ENCODE results near the gene SLC22A24.
A peak's percentile ranks its signal among the peaks of the same experiment; 100 is the strongest.
"Not testable (repeated sequence)": the region's sequence is repeated elsewhere in the genome, so short reads cannot be mapped to it uniquely, and the experiment has no call there.

SLC22A24 gene

DNA sequence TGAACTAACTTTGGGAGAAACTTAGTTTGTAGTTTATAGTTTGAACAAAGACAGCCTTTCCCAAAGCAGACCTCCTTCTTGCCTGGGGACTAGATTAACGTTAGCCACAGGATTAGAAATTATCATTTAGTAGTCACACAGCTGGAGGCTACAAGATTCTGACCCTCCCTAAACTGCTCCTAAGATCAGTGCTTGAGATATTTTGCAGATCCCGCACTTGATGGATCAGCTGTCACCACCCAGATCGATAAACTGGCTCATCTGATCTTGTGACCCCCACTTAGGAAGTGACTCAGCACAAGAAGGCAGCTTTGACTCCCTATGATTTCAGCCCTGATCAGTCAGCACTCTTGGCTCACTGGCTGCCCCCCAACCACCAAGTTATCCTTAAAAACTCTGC lies 1.6 kb downstream of the SLC22A24 start:
- Histone ChIP-seq H3K4me1 (ENCODE audit: insufficient read depth, insufficient read length) (no peaks in the 10 kb centered on the region), H3K36me3 (ENCODE audit: insufficient read depth, insufficient read length, low read length) (no peaks in the 10 kb centered on the region), H3K9ac (ENCODE audit: insufficient read length, low read depth) (no peak overlapping the region), H3K4me3 (ENCODE audit: insufficient read length, low read depth) (no peak overlapping the region), H3K9me3 (ENCODE audit: insufficient read depth, low read length) (peaks cover 7% of the 10 kb centered on the region), H3K27me3 (ENCODE audit: insufficient read depth, insufficient read length) (no peaks in the 10 kb centered on the region)
- TF ChIP-seq ZNF274 (IDR thresholded peaks at IDR 0.05; ENCODE audit: low read depth, low read length) (no peak), YY1 (IDR thresholded peaks at IDR 0.05; ENCODE audit: insufficient read depth, insufficient read length) (no peak), SUZ12 (IDR thresholded peaks at IDR 0.05; ENCODE audit: extremely low read depth, insufficient read depth, insufficient read length) (no peak)
- DNase-seq (ENCODE audit: low read depth, low spot score) = no peak

DNA sequence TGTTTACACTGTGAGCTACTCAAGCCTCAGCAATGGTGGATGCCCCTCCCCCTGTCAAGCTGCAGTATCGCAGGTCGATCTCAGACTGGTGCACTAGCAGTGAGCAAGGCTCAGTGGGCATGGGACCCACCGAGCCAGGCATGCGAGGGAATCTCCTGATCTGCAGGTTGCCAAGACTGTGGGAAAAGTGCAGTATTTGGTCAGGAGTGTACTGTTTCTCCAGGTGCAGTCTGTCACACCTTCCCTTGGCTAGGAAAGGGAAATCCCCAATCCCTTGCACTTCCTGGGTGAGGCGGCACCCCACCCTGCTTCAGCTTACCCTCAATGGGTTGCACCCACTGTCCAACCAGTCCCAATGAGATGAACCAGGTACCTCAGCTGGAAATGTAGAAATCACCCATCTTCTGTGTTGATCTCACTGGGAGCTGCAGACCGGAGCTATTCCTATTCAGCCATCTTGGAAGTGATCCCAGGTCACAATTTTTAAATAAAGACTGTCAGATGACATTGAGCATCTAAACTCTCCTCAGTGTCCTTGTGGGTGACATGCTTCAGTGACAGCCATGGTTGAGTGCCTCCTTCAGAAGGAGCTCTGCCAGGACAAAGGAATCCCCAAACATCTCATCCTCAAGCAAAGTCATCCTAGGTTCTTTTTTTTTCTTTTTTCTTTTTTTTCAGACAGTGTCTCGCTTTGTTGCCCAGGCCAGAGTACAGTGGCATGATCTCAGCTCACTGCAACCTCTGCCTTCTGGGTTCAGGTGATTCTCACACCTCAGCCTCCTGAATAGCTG lies 10.8 kb downstream of the SLC22A24 start:
- H3K9ac ChIP-seq (ENCODE audit: insufficient read length, low read depth) = peak overlapping the region; percentile 17
- no peaks in the 10 kb centered on the region for H3K36me3 ChIP-seq (ENCODE audit: insufficient read depth, insufficient read length, low read length)
- no peak overlapping the region for H3K4me3 ChIP-seq (ENCODE audit: insufficient read length, low read depth)
- no peaks in the 10 kb centered on the region for H3K4me1 ChIP-seq (ENCODE audit: insufficient read depth, insufficient read length)
- TF ChIP-seq SUZ12 (IDR thresholded peaks at IDR 0.05; ENCODE audit: extremely low read depth, insufficient read depth, insufficient read length) (no peak), YY1 (IDR thresholded peaks at IDR 0.05; ENCODE audit: insufficient read depth, insufficient read length) (no peak), ZNF274 (IDR thresholded peaks at IDR 0.05; ENCODE audit: low read depth, low read length) (no peak)
- peaks cover 7% of the 10 kb centered on the region for H3K27me3 ChIP-seq (ENCODE audit: insufficient read depth, insufficient read length)
- H3K9me3 ChIP-seq (ENCODE audit: insufficient read depth, low read length) = peaks cover 8% of the 10 kb centered on the region
- DNase-seq (ENCODE audit: low read depth, low spot score) = no peak

DNA sequence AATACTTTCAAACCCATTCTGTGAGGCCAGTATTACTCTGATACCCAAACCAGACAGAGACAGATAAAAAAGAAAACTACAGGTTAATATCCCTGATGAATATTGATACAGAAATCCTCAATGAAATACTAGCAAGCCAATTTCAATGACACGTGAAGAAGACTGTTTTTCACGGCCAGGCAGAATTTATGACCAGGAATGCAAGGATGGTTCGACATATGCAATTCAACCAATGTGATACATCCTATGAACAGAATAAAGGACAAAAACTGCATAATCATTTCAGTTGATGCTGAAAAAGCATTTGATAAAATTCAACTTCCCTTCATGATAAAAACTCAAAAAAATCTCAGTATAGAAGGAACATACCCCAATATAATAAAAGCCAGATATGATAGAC lies 44.5 kb downstream of the SLC22A24 start:
- TF ChIP-seq SUZ12 (IDR thresholded peaks at IDR 0.05; ENCODE audit: extremely low read depth, insufficient read depth, insufficient read length) = no peak
- no peak for TF ChIP-seq YY1 (IDR thresholded peaks at IDR 0.05; ENCODE audit: insufficient read depth, insufficient read length)
- TF ChIP-seq ZNF274 (IDR thresholded peaks at IDR 0.05; ENCODE audit: low read depth, low read length) = no peak
- no peaks in the 10 kb centered on the region for H3K4me1 ChIP-seq (ENCODE audit: insufficient read depth, insufficient read length)
- no peak for DNase-seq (ENCODE audit: low read depth, low spot score)
- H3K27me3 ChIP-seq (ENCODE audit: insufficient read depth, insufficient read length) = no peaks in the 10 kb centered on the region
- no peak overlapping the region for H3K9ac ChIP-seq (ENCODE audit: insufficient read length, low read depth)
- H3K36me3 ChIP-seq (ENCODE audit: insufficient read depth, insufficient read length, low read length) = no peaks in the 10 kb centered on the region
- no peak overlapping the region for H3K4me3 ChIP-seq (ENCODE audit: insufficient read length, low read depth)
- H3K9me3 ChIP-seq (ENCODE audit: insufficient read depth, low read length) = peaks cover 20% of the 10 kb centered on the region

DNA sequence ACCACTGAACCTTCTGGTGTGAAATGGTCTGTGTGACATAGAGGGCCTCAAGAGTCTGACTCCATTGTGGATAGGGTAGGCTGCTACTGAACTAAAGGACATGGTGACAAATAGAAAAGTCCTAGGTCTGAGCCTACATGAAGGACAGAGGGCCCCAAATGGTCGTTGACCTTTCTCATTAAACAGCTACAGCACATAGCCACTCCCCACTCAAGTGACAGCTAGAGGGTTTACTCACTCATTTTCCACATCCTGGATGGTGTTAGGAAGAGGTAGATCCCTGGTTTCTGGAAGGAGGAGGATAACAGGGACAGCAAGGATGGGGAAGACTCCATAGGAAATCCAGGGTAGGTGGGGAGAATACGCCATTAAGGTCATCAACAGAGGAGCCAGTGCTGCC lies 63.3 kb downstream of the SLC22A24 start:
- DNase-seq (ENCODE audit: low read depth, low spot score) = no peak
- H3K36me3 ChIP-seq (ENCODE audit: insufficient read depth, insufficient read length, low read length) = no peaks in the 10 kb centered on the region
- H3K27me3 ChIP-seq (ENCODE audit: insufficient read depth, insufficient read length) = no peaks in the 10 kb centered on the region
- peaks cover 14% of the 10 kb centered on the region for H3K9me3 ChIP-seq (ENCODE audit: insufficient read depth, low read length)
- TF ChIP-seq ZNF274 (IDR thresholded peaks at IDR 0.05; ENCODE audit: low read depth, low read length) (no peak), YY1 (IDR thresholded peaks at IDR 0.05; ENCODE audit: insufficient read depth, insufficient read length) (no peak), SUZ12 (IDR thresholded peaks at IDR 0.05; ENCODE audit: extremely low read depth, insufficient read depth, insufficient read length) (no peak)
- H3K4me3 ChIP-seq (ENCODE audit: insufficient read length, low read depth) = no peak overlapping the region
- H3K4me1 ChIP-seq (ENCODE audit: insufficient read depth, insufficient read length) = no peaks in the 10 kb centered on the region
- no peak overlapping the region for H3K9ac ChIP-seq (ENCODE audit: insufficient read length, low read depth)

DNA sequence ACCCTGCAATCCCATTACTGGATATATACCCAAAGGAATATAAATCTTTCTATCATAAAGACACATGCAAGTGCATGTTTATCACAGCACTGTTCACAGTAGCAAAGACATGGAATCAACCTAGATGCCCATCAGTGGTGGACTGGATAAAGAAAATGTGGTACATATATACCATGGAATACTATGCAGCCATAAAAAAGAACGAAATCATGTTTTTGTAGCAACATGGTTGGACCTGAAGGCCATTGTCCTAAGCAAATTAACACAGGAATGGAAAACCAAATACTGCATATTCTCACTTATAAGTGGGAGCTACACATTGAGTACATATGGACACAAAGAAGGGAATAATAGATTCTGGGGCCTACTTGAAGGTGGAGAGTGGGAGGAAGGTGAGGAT lies 97.8 kb downstream of the SLC22A24 start:
- DNase-seq (ENCODE audit: low read depth, low spot score); H3K9me3 ChIP-seq (ENCODE audit: insufficient read depth, low read length); H3K9ac ChIP-seq (ENCODE audit: insufficient read length, low read depth); H3K4me1 ChIP-seq (ENCODE audit: insufficient read depth, insufficient read length); H3K36me3 ChIP-seq (ENCODE audit: insufficient read depth, insufficient read length, low read length); H3K27me3 ChIP-seq (ENCODE audit: insufficient read depth, insufficient read length); H3K4me3 ChIP-seq (ENCODE audit: insufficient read length, low read depth): not testable (repeated sequence)

DNA sequence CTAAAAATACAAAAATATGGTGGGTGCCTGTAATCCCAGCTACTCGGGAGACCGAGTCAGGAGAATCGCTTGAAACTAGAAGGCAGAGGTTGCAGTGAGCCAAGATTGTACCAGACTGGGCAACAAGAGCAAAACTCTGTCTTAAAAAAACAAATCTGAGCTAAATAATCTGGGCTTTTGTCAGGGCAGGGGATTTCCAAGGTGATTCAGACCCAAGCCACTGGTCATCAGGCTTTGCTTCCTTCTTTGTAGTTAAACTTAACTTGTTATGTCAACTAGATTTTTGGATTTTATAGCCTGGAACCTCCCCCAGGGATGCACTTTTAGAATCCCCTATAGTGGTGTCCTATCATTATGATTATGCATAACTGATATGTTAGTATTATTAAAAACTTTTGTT lies 101.4 kb downstream of the SLC22A24 start:
- Histone ChIP-seq H3K27me3 (ENCODE audit: insufficient read depth, insufficient read length) (no peaks in the 10 kb centered on the region), H3K4me1 (ENCODE audit: insufficient read depth, insufficient read length) (no peaks in the 10 kb centered on the region), H3K4me3 (ENCODE audit: insufficient read length, low read depth) (no peak overlapping the region), H3K36me3 (ENCODE audit: insufficient read depth, insufficient read length, low read length) (no peaks in the 10 kb centered on the region), H3K9ac (ENCODE audit: insufficient read length, low read depth) (no peak overlapping the region), H3K9me3 (ENCODE audit: insufficient read depth, low read length) (peaks cover 9% of the 10 kb centered on the region; the same call in 1 of the 2 replicates)
- DNase-seq (ENCODE audit: low read depth, low spot score) = no peak
- TF ChIP-seq SUZ12 (IDR thresholded peaks at IDR 0.05; ENCODE audit: extremely low read depth, insufficient read depth, insufficient read length) = no peak
- TF ChIP-seq ZNF274 (IDR thresholded peaks at IDR 0.05; ENCODE audit: low read depth, low read length) = no peak
- no peak for TF ChIP-seq YY1 (IDR thresholded peaks at IDR 0.05; ENCODE audit: insufficient read depth, insufficient read length)

DNA sequence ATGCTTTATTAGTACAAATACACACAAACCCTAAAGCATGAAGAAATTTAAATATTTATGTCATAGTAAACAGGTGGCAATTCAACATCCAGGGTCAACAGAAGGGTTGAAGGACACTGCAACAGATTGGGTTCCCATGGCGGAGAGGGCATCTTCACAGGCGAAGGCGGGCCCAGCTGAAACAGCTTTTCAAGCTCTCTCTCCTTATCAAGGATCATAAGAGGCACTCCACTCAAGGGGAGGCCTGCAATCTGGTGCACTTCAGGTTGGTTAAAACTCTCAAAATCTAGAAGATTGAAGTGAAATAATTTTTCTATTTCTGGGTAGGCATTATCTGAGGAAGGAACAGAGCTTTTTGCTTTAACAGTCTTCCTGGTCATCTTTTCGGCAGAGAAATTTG lies 111.6 kb downstream of the SLC22A24 start:
- no peaks in the 10 kb centered on the region for H3K36me3 ChIP-seq (ENCODE audit: insufficient read depth, insufficient read length, low read length)
- TF ChIP-seq YY1 (IDR thresholded peaks at IDR 0.05; ENCODE audit: insufficient read depth, insufficient read length) = no peak
- H3K27me3 ChIP-seq (ENCODE audit: insufficient read depth, insufficient read length) = no peaks in the 10 kb centered on the region
- H3K4me3 ChIP-seq (ENCODE audit: insufficient read length, low read depth) = no peak overlapping the region
- no peak for DNase-seq (ENCODE audit: low read depth, low spot score)
- H3K9me3 ChIP-seq (ENCODE audit: insufficient read depth, low read length) = no peaks in the 10 kb centered on the region
- H3K9ac ChIP-seq (ENCODE audit: insufficient read length, low read depth) = no peak overlapping the region
- H3K4me1 ChIP-seq (ENCODE audit: insufficient read depth, insufficient read length) = no peaks in the 10 kb centered on the region

Measured in NT2/D1 (cell line).